Keratinocyte (primary cell): ENCODE results near the gene TMEM18. TPM values are rescaled to one million over a fixed set of nuclear protein-coding genes. Genes with fewer than 3 reads are reported as not detected.

Experiments
- DNase-seq: peaks from one replicate; pipeline ENCODE4 v3.0.0-alpha.2; 2011; ENCODE audit warnings: low read depth, missing footprints, low spot score
- FAIRE-seq: peaks from 2 replicates; lab custom pipeline; 2011; peaks lifted over from hg19 to GRCh38; lab: Jason Lieb, UNC
- H2AFZ ChIP-seq: 2 replicates; pipeline ENCODE4 v1.6.0; 2012; ENCODE audit warnings: low read length, control low read depth, inconsistent platforms; ENCODE audit not compliant: control insufficient read depth
- H3K27ac ChIP-seq: 2 replicates; pipeline ENCODE4 v1.5.1; 2011; ENCODE audit warnings: low read length; ENCODE audit not compliant: control insufficient read depth, insufficient read depth
- H3K27me3 ChIP-seq: 3 replicates; pipeline ENCODE4 v1.6.0; 2011; ENCODE audit warnings: low read length; ENCODE audit not compliant: control insufficient read depth, insufficient read depth; ENCODE audit errors: extremely low read depth
- H3K36me3 ChIP-seq, 2 experiments: 2 replicates in 1 of 2; 3 replicates in 1 of 2; pipeline ENCODE4 v1.5.1; 2011; ENCODE audit warnings: low read length in 2 of 2, mild to moderate bottlenecking in 1 of 2; ENCODE audit not compliant: control insufficient read depth in 2 of 2, insufficient read depth in 2 of 2; ENCODE audit errors: extremely low read depth in 1 of 2
- H3K4me1 ChIP-seq: 3 replicates; pipeline ENCODE4 v1.5.1; 2011; ENCODE audit warnings: low read length; ENCODE audit not compliant: control insufficient read depth, insufficient read depth; ENCODE audit errors: extremely low read depth
- H3K4me2 ChIP-seq: 3 replicates; pipeline ENCODE4 v1.6.0; 2011; ENCODE audit warnings: low read depth, low read length; ENCODE audit not compliant: control insufficient read depth, insufficient read depth; ENCODE audit errors: extremely low read depth
- H3K4me3 ChIP-seq, 3 experiments: fragments of 200-600 bp in 1 of 3; sonication (generic) in 1 of 3; 2 replicates in 2 of 3; 3 replicates in 1 of 3; pipeline ENCODE4 v1.5.1; 2011 to 2016; ENCODE audit warnings: low read length in 3 of 3, mild to moderate bottlenecking in 3 of 3, control low read depth in 2 of 3, inconsistent platforms in 1 of 3, low read depth in 1 of 3, mixed read lengths in 1 of 3, mixed run types in 1 of 3, moderate library complexity in 1 of 3; ENCODE audit not compliant: control insufficient read depth in 2 of 3, insufficient read depth in 2 of 3; ENCODE audit errors: extremely low read depth in 1 of 3
- H3K79me2 ChIP-seq: 2 replicates; pipeline ENCODE4 v1.6.0; 2012; ENCODE audit warnings: low read length; ENCODE audit not compliant: control insufficient read depth, insufficient read depth
- H3K9ac ChIP-seq: 3 replicates; pipeline ENCODE4 v1.6.0; 2011; ENCODE audit warnings: low read length; ENCODE audit not compliant: control insufficient read depth, insufficient read depth; ENCODE audit errors: extremely low read depth
- H3K9me1 ChIP-seq: 3 replicates; pipeline ENCODE4 v1.6.0; 2011; ENCODE audit warnings: low read length; ENCODE audit not compliant: control insufficient read depth, insufficient read depth; ENCODE audit errors: extremely low read depth
- H3K9me3 ChIP-seq: 2 replicates; pipeline ENCODE4 v1.5.1; 2012; ENCODE audit warnings: low read depth, low read length; ENCODE audit not compliant: control insufficient read depth
- H4K20me1 ChIP-seq: 3 replicates; pipeline ENCODE4 v1.6.0; 2011; ENCODE audit warnings: low read length; ENCODE audit not compliant: control insufficient read depth, insufficient read depth; ENCODE audit errors: extremely low read depth
- CTCF ChIP-seq, 3 experiments: IDR thresholded peaks in 1 of 3; conservative IDR thresholded peaks in 1 of 3; optimal IDR thresholded peaks in 1 of 3; 2 replicates in 2 of 3; 3 replicates in 1 of 3; pipeline versions ENCODE3 to v1.5.1; 2011; ENCODE audit warnings: low read length in 3 of 3, mild to moderate bottlenecking in 3 of 3, moderate library complexity in 2 of 3, control low read depth in 1 of 3, inconsistent platforms in 1 of 3; ENCODE audit not compliant: insufficient read depth in 2 of 3; ENCODE audit errors: extremely low read depth in 1 of 3
- EZH2 ChIP-seq: IDR thresholded peaks from one replicate; pipeline ENCODE4 v1.6.1; 2012; ENCODE audit warnings: inconsistent platforms, mild to moderate bottlenecking, low read length, moderate library complexity
- dilution Hi-C: fragments of 300-500 bp; cut with MboI; formaldehyde crosslinking; loops from one replicate; pipeline ENCODE4 v1.7.0; 2020; ENCODE audit warnings: low sequenced_read_pairs; ENCODE audit not compliant: extremely low pct_ligation_motif_present
- polyA plus RNA-seq, 5 experiments: library from polyadenylated mRNA; depleted of rRNA in 3 of 5; stranded (reverse) in 3 of 5; stranded (forward) in 1 of 5; unstranded in 1 of 5; fragments of >200 nt; gene quantifications; 1 replicate in 1 of 5; 2 replicates in 3 of 5; 3 replicates in 1 of 5; pipeline versions ENCODE4 v1.2.1 to v1.2.3, GENCODE V29; 2011 to 2012; ENCODE audit warnings: missing spikeins in 2 of 5, low read depth in 1 of 5, low replicate concordance in 1 of 5

The TMEM18 gene
- polyA plus RNA-seq, 1 donor (not counting 4 experiments of a cell fraction or from before 2014, with no cell fraction given), result 27.7 TPM

GRCh38 chr2:620004-620403, 57.2 kb downstream of the TMEM18 start:
- Histone ChIP-seq H3K36me3 (no peaks in the 10 kb centered on the region), H3K9ac (no peak overlapping the region), H3K4me3 (no peak overlapping the region), H3K27ac (no peak overlapping the region), H3K27me3 (no peaks in the 10 kb centered on the region), H3K4me2 (no peak overlapping the region), H3K9me3 (peaks cover 2% of the 10 kb centered on the region), H3K4me1 (no peaks in the 10 kb centered on the region), H3K9me1 (no peaks in the 10 kb centered on the region), H2AFZ (no peak overlapping the region), H3K79me2 (no peaks in the 10 kb centered on the region), H4K20me1 (no peaks in the 10 kb centered on the region)
- dilution Hi-C loops, result no loop called here
- FAIRE-seq, result no peak
- TF ChIP-seq CTCF (optimal IDR thresholded peaks at IDR 0.05 in 1 of 3, IDR thresholded peaks at IDR 0.05 in 1 of 3, conservative IDR thresholded peaks at IDR 0.05 in 1 of 3; ENCODE audit: extremely low read depth in 1 of 3, insufficient read depth in 2 of 3, low read length in 3 of 3) (no peak), EZH2 (no peak)
- no peak for DNase-seq

GRCh38 chr2:618422-618990, 58.7 kb downstream of the TMEM18 start:
- Histone ChIP-seq H3K27me3 (no peaks in the 10 kb centered on the region), H3K27ac (no peak overlapping the region), H3K4me3 (no peak overlapping the region), H2AFZ (no peak overlapping the region), H3K4me2 (no peak overlapping the region), H3K9ac (no peak overlapping the region), H3K36me3 (no peaks in the 10 kb centered on the region), H3K9me3 (peaks cover 2% of the 10 kb centered on the region), H3K4me1 (no peaks in the 10 kb centered on the region), H4K20me1 (no peaks in the 10 kb centered on the region), H3K9me1 (no peaks in the 10 kb centered on the region), H3K79me2 (no peaks in the 10 kb centered on the region)
- DNase-seq, result no peak
- TF ChIP-seq EZH2 (no peak), CTCF (optimal IDR thresholded peaks at IDR 0.05 in 1 of 3, IDR thresholded peaks at IDR 0.05 in 1 of 3, conservative IDR thresholded peaks at IDR 0.05 in 1 of 3; ENCODE audit: extremely low read depth in 1 of 3, insufficient read depth in 2 of 3, low read length in 3 of 3) (no peak)
- FAIRE-seq, result no peak
- dilution Hi-C loops, result no loop called here
